HG02870 (cell line): ENCODE measurements around the gene SHISAL2A.

Experiments used
- ATAC-seq: cut with Tn5 transposase; IDR thresholded peaks from one replicate; pipeline ENCODE4 v1.9.1; 2021; ENCODE audit warnings: mild to moderate bottlenecking, moderate library complexity; ENCODE audit not compliant: unreplicated experiment

Gene SHISAL2A

GRCh38 chr1:52658795-52659194 is 25.8 kb downstream of the SHISAL2A start:
- no peak for ATAC-seq

GRCh38 chr1:52659356-52659755 is 26.4 kb downstream of the SHISAL2A start:
- peak; percentile 74 for ATAC-seq

GRCh38 chr1:52659851-52660596 is 27.1 kb downstream of the SHISAL2A start:
- no peak for ATAC-seq

GRCh38 chr1:52660807-52661206 is 27.8 kb downstream of the SHISAL2A start:
- no peak for ATAC-seq

- ATAC-seq, result no peak
Measured at GRCh38 chr1:52662645-52663313, 29.8 kb downstream of the SHISAL2A start.

- no peak for ATAC-seq
Measured at GRCh38 chr1:52663716-52664115, 30.7 kb downstream of the SHISAL2A start.

- no peak for ATAC-seq
Measured at GRCh38 chr1:52665006-52665941, 32.3 kb downstream of the SHISAL2A start.

GRCh38 chr1:52667290-52667689 is 34.3 kb downstream of the SHISAL2A start:
- no peak for ATAC-seq

- ATAC-seq, result no peak
Measured at GRCh38 chr1:52667984-52668383, 35.0 kb downstream of the SHISAL2A start.

- ATAC-seq, result no peak
Measured at GRCh38 chr1:52668711-52669110, 35.7 kb downstream of the SHISAL2A start.

- no peak for ATAC-seq
Measured at GRCh38 chr1:52669696-52670095, 36.7 kb downstream of the SHISAL2A start.

GRCh38 chr1:52670604-52671003 is 37.6 kb downstream of the SHISAL2A start:
- no peak for ATAC-seq

- ATAC-seq, result no peak
Measured at GRCh38 chr1:52672946-52673345, 40.0 kb downstream of the SHISAL2A start.

- ATAC-seq, result no peak
Measured at GRCh38 chr1:52673513-52673912, 40.5 kb downstream of the SHISAL2A start.

GRCh38 chr1:52674497-52675384 is 41.8 kb downstream of the SHISAL2A start:
- ATAC-seq, result no peak

- ATAC-seq, result no peak
Measured at GRCh38 chr1:52676249-52676903, 43.4 kb downstream of the SHISAL2A start.

GRCh38 chr1:52677076-52677806 is 44.3 kb downstream of the SHISAL2A start:
- ATAC-seq, result no peak

GRCh38 chr1:52679048-52679447 is 46.1 kb downstream of the SHISAL2A start:
- ATAC-seq, result no peak

- no peak for ATAC-seq
Measured at GRCh38 chr1:52679498-52679897, 46.5 kb downstream of the SHISAL2A start.
